ENCODE data around the gene TCF20.
A peak's percentile ranks its signal among the peaks of the same experiment; 100 is the strongest.

The TCF20 gene

GRCh38 chr22:42270510-42271190, at the start of gene TCF20:
Gene TCF20 (minus strand): TSS chr22:42270653. CDS start chr22:42215305, 55,348 bp downstream.
- DNase-seq (ENCODE audit: insufficient read length, low spot score) (peak; percentile 88), FAIRE-seq (no peak)

DNA sequence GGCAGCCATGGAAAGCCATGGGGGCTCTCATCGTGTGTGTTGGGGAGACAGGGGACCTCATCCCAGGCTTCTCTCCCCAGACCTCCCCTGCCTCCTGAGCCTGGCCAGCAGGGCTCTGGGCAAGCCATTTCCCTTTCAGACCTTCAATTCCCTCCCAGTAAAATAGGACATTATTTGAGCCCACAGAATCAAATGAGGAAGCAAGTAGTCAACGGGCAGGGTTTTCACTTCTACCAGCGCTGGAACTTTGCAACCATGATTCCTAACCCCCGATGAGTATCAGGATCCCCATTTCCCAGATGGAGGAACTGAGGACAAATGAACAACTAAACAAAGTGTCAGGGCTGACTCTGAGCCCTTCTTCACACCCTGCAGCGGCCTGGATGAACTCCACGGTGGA, 48.9 kb upstream of the TCF20 start:
- DNase-seq (ENCODE audit: insufficient read length, low spot score) = no peak

DNA sequence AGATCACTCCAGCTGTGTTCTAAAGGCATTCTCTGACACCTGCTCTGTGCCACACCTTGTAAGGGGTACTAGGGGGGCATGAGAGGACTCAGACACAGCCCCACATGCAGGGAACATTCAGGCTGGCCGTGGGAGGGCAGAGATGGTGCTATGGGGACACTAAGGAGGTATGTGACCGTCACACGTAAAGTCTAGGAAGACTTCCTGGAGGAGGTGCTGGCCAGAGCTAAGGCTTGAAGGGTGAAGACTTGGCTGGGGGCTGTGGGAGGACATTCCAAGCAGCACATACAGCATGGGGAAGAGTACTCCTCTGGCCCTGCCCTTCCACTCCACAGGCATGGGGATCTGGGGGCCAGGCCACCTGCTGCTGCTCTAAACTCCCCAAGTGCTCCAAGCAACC, 48.5 kb upstream of the TCF20 start:
- no peak for DNase-seq (ENCODE audit: insufficient read length, low spot score)
- FAIRE-seq = no peak

More for the DNA sequence above, 48.9 kb upstream of the TCF20 start:
- no peak for FAIRE-seq

DNA sequence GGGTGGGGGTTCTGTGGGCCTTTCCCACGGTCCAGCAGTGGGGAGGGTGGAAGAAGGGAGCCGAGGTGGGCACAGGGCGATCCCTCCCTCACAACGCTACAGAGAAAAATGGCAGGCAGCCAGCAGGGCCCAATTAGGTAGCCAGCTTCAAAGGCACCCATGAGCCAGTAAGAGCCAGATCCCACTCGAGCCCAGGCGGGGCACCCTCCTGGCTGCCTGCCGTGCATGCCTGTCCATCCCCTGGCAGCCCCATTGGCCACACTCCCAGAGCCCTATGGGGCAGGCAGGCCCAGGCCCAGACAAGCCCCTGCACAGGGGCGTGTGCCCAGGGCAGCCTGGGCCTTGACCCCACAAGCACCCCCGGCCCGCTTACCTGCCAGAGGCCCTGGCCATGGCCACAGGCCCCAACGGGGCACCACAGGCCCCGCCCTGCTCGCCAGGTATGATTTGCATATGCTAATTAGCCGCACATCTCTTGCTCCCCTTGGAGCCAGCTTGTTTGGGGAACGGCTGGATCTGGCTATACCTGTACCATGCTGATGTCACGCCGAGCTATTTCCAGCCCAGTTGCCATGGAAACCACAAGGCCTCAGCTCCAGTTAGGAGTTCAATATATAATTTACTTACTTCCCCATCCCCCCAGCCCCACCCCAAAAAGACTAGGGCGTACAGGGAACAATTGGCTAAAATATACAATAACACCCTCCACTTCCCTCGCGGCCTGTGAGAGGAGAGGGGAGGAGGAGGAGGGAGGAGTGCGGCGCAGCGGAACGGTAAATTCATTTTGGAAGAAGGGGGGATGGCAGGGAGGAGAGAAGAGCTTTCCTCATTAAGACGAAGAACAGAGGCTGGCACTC, 47.5 kb upstream of the TCF20 start:
- no peak for DNase-seq (ENCODE audit: insufficient read length, low spot score)
- no peak for FAIRE-seq

- FAIRE-seq = no peak
- no peak for DNase-seq (ENCODE audit: insufficient read length, low spot score)
Measured at GRCh38 chr22:42317008-42317407, 46.6 kb upstream of the TCF20 start.

- FAIRE-seq = no peak
- no peak for DNase-seq (ENCODE audit: insufficient read length, low spot score)
Measured at GRCh38 chr22:42315392-42315756, 44.9 kb upstream of the TCF20 start.

- no peak for FAIRE-seq
Measured at GRCh38 chr22:42314709-42315391, 44.4 kb upstream of the TCF20 start.

GRCh38 chr22:42313804-42314581, 43.5 kb upstream of the TCF20 start:
- DNase-seq (ENCODE audit: insufficient read length, low spot score) = no peak
- FAIRE-seq = no peak

More at GRCh38 chr22:42314709-42315391, 44.4 kb upstream of the TCF20 start:
- DNase-seq (ENCODE audit: insufficient read length, low spot score) = no peak

GRCh38 chr22:42313204-42313603, 42.8 kb upstream of the TCF20 start:
- no peak for FAIRE-seq
- DNase-seq (ENCODE audit: insufficient read length, low spot score) = no peak

DNA sequence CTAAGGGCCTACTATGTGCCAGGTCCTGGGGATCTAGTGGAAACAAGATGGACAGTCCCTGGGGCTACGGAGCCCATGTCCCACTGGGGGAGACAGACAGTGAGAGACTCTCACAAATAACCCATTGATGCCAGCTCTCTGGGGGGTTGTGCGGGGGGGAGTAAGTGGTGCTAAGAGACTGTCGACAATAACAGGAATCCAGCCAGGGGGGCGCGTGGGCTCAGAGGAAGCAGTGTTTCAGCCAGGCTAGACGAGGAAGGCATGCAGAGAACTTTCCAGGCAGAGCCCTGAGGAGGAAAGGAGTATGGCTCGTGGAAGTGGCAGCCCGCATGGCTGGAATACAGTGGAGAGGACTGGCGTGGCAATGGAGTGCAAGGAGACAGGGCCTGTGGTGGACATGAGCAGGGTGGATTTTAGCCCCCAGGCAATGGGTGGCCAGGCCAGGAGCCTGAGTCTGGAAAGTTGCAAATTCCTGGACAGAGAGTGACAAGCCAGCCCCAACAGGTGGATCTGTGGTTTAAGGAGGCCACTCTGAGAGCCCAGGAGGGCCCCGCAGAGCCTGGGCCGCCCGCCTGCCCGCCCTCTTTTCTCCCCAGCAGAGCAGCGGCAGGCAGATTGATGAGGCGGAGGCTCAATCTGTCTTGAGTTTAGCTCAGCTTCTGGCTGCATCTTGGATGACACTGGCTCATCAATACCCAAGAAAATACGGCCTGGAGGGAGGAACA, 40.0 kb upstream of the TCF20 start:
- FAIRE-seq (no peak), DNase-seq (ENCODE audit: insufficient read length, low spot score) (no peak)

DNA sequence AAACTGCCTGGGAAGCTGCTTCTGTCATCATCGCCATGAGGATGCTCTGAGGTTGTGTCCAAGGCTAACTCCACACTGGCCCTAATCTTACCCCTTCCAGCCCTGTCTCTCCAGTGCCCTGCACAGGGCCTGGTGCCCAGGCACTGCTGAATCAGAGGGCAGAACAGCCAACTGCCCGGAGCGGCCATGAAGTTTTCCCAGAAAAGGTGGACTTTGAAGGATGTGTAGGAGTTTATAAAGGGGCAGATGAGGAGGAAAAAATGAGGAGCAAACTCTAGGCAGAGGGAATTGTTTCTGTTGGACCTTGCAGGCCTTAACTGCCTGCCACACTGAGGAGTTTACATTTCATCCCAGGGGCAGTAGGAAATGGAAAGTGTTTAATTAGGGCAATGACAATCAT, 39.4 kb upstream of the TCF20 start:
- DNase-seq (ENCODE audit: insufficient read length, low spot score) = no peak
- FAIRE-seq = no peak

DNA sequence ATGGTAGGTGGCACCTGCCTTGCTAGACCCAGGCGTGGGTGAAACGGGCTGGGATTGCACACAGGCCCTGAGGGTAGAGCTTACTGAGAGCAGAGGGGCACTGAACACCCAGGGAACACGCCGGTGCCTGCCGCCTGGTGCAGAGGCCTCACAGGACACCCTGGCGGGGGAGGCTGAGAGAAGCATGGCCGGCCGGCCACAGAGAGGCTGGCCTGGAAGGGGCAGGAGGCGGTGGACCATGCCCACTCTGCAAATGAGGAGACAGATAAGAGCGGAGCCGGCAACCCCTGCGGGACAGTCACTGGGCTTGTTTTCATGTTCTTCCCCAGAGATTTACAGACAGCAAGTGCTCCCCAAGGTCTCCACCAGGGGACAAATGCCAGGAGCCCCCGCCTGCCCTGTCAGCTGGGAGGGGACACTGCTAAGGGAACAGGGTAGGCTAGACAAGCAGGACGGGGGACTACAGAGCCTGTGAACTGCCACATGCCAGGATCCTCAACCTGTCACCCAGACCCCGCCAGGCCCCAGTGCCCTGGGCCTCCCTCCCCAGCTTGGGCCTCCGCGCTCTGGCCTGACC, 38.5 kb upstream of the TCF20 start:
- no peak for DNase-seq (ENCODE audit: insufficient read length, low spot score)

DNA sequence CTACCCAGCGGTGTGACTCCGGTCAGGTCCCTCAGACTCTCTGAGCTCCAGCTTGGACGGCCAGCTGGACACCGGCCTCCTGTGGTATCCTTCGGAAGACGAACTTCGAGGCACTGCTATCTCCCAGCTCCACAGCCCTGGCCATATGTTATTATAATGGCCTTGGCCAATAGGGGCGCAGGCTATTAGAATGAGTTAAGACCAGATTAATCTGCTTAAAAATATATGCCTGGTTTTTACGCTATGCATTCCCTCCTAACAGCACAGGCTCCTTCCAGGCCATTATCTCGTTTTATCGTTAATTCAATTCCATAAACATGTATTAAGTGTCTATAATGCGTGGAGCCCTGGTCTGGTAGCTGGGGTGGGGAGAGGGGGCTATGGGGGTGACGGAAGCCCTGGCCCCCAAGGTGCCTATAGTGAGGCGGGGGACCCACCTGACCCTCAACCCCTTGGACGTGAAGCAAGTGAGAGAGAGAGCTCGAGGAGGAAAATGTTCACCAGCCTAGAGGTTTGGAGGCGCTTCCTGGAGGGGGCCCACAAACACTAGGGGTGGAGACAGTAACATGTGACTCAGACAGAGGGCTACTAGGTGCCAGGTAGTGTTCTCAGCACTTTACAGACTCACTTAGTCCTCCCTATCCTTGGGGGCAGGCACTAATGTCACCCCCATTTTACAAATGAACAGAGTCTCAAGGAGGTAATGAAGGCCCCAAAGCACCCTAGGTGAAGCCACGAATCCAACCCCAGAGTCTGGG, 37.5 kb upstream of the TCF20 start:
- FAIRE-seq (no peak), DNase-seq (ENCODE audit: insufficient read length, low spot score) (no peak)

More for the DNA sequence above, 38.5 kb upstream of the TCF20 start:
- FAIRE-seq = no peak

DNA sequence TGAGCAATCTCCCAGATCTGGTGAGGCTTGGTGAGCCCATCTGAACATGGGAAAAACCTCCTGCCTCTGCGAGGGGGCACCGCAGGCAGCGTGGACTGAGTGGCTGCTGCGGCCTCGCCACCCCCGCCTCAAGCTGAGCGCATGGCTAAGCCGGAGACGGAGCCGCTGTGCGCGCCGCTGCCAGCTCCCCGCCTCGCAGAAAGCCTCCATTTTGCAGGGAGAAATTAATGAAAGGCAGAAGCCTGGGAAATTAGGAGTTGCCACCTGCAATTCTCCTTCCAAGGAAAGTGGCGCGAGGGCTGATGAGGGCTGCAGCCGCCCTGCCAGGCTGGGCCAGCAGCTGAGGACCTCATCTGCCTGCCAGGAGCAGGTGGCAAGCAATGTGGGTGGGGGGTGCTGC, 35.6 kb upstream of the TCF20 start:
- FAIRE-seq = no peak

GRCh38 chr22:42304324-42304790, 33.9 kb upstream of the TCF20 start:
- DNase-seq (ENCODE audit: insufficient read length, low spot score) = no peak
- FAIRE-seq = no peak

More for the DNA sequence above, 35.6 kb upstream of the TCF20 start:
- no peak for DNase-seq (ENCODE audit: insufficient read length, low spot score)

GRCh38 chr22:42303396-42304323, 33.2 kb upstream of the TCF20 start:
- DNase-seq (ENCODE audit: insufficient read length, low spot score) (no peak), FAIRE-seq (no peak)

DNA sequence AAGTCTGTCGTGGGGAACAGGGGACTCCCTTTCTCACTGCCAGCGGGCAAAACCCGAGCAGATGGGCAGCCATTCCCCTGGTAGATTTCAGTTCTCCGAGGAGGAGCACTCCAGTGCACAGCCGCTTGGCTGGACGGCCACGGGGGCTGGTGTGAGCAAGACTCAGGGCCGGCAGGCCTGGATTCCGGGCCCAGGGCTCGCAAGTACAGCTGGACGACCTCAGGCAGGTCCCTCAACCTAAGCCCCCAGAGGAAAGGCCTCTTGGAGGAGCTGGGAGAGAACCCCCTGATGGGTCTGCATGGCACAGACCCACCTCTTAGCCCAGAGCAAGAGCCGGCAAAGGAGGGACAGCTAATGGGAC, 31.3 kb upstream of the TCF20 start:
- no peak for DNase-seq (ENCODE audit: insufficient read length, low spot score)
- FAIRE-seq = no peak
